B cell (primary cell): ENCODE results near the gene TNFRSF25. TPM values are rescaled to one million over a fixed set of nuclear protein-coding genes. Genes with fewer than 3 reads are reported as not detected.
"Not testable (repeated sequence)": the region's sequence is repeated elsewhere in the genome, so short reads cannot be mapped to it uniquely, and the experiment has no call there.

Experiments used
- ATAC-seq: fragments of 200-7000 bp; cut with Tn5 transposase; one replicate; pipeline ENCODE4 v1.10.0; 2021; ENCODE audit warnings: low read depth, mild to moderate bottlenecking, moderate number of reproducible peaks, moderate library complexity
- CTCF ChIA-PET: fragments of 350-600 bp; sonication (Branson Sonifier 250); formaldehyde crosslinking; loops from one replicate; lab custom pipeline; 2021; ENCODE audit warnings: antibody characterized with exemption, inconsistent platforms; lab: Charles Lee
- POLR2A ChIA-PET: fragments of 350-600 bp; sonication (Branson Sonifier 250); formaldehyde crosslinking; loops from one replicate; lab custom pipeline; 2021; ENCODE audit warnings: antibody characterized with exemption; lab: Charles Lee
- DNase-seq: peaks from one replicate; pipeline ENCODE4 v3.0.0; 2013
- H2AFZ ChIP-seq: 2 replicates; pipeline ENCODE4 v1.6.1; 2012; ENCODE audit warnings: mild to moderate bottlenecking, low read depth, low read length; ENCODE audit not compliant: insufficient read depth, poor library complexity, severe bottlenecking
- H3K27ac ChIP-seq, 2 donors: 1 replicate in 1 of 2; 2 replicates in 1 of 2; pipeline ENCODE4 v1.5.1; 2012 to 2013; ENCODE audit warnings: low read length in 2 of 2, mild to moderate bottlenecking in 2 of 2, moderate library complexity in 1 of 2
- H3K27me3 ChIP-seq, 4 experiments: fragments of 200-600 bp in 1 of 4; sonication (generic) in 1 of 4; replicated peaks in 1 of 4; 1 replicate in 2 of 4; 2 replicates in 2 of 4; pipeline versions ENCODE4 v1.6.1 to v1.7.0; 2013 to 2016; ENCODE audit warnings: low read length in 3 of 4, mild to moderate bottlenecking in 2 of 4, mixed read lengths in 1 of 4, moderate library complexity in 1 of 4; ENCODE audit not compliant: insufficient read depth in 4 of 4, control insufficient read depth in 3 of 4; ENCODE audit errors: control extremely low read depth in 1 of 4
- H3K36me3 ChIP-seq, 2 experiments: replicated peaks in 1 of 2; 1 replicate in 1 of 2; 2 replicates in 1 of 2; pipeline versions ENCODE4 v1.6.1 to v1.7.1; 2013; ENCODE audit warnings: low read length in 1 of 2; ENCODE audit not compliant: insufficient read depth in 2 of 2, control insufficient read depth in 1 of 2; ENCODE audit errors: control extremely low read depth in 1 of 2, extremely low read depth in 1 of 2
- H3K4me1 ChIP-seq, 2 donors: fragments of 200-600 bp in 1 of 2; sonication (generic) in 1 of 2; 1 replicate in 1 of 2; 2 replicates in 1 of 2; pipeline versions ENCODE4 v1.5.1 to v1.6.1; 2013 to 2017; ENCODE audit warnings: low read length in 2 of 2; ENCODE audit not compliant: control insufficient read depth in 2 of 2, insufficient read depth in 2 of 2
- H3K4me2 ChIP-seq: replicated peaks from 2 replicates; pipeline ENCODE3; 2012; ENCODE audit warnings: mild to moderate bottlenecking, low read depth, low read length; ENCODE audit not compliant: poor library complexity, severe bottlenecking
- H3K4me3 ChIP-seq, 5 experiments: fragments of 200-600 bp in 1 of 5; sonication (generic) in 1 of 5; 1 replicate in 3 of 5; 2 replicates in 2 of 5; pipeline versions ENCODE4 v1.5.1 to v1.7.0; 2011 to 2016; ENCODE audit warnings: low read length in 4 of 5, mild to moderate bottlenecking in 4 of 5, low read depth in 2 of 5, control low read depth in 1 of 5, moderate library complexity in 1 of 5; ENCODE audit not compliant: insufficient read depth in 1 of 5; ENCODE audit errors: control extremely low read depth in 1 of 5, extremely low read depth in 1 of 5
- H3K79me2 ChIP-seq: fragments of 200-600 bp; sonication (generic); one replicate; pipeline ENCODE4 v1.6.0; 2016; ENCODE audit warnings: low read length; ENCODE audit not compliant: control insufficient read depth, insufficient read depth
- H3K9ac ChIP-seq: fragments of 200-600 bp; sonication (generic); 2 replicates; pipeline ENCODE4 v1.6.1; 2017; ENCODE audit warnings: mild to moderate bottlenecking, low read length, moderate library complexity
- H3K9me3 ChIP-seq, 3 donors: one replicate each; pipeline versions ENCODE4 v1.6.1 to v1.7.1; 2013; ENCODE audit warnings: low read length in 2 of 3; ENCODE audit not compliant: control insufficient read depth in 2 of 3, insufficient read depth in 1 of 3; ENCODE audit errors: control extremely low read depth in 1 of 3
- H4K20me1 ChIP-seq: 2 replicates; pipeline ENCODE4 v1.6.0; 2012; ENCODE audit warnings: mild to moderate bottlenecking, low read length; ENCODE audit not compliant: insufficient read depth, control insufficient read depth, poor library complexity, severe bottlenecking
- H3K27ac Mint-ChIP-seq: one replicate; pipeline ENCODE4 v1.8.0; 2021; ENCODE audit warnings: mixed read lengths
- H3K27me3 Mint-ChIP-seq: one replicate; pipeline ENCODE4 v1.8.0; 2021; ENCODE audit warnings: mixed read lengths
- H3K4me1 Mint-ChIP-seq: one replicate; pipeline ENCODE4 v1.8.0; 2021; ENCODE audit warnings: mixed read lengths
- H3K4me3 Mint-ChIP-seq: one replicate; pipeline ENCODE4 v1.8.0; 2021; ENCODE audit warnings: mixed read lengths
- H3K9me3 Mint-ChIP-seq: one replicate; pipeline ENCODE4 v1.8.0; 2022; ENCODE audit warnings: mixed read lengths; ENCODE audit not compliant: insufficient read depth
- EZH2 ChIP-seq: IDR thresholded peaks from 2 replicates; pipeline ENCODE4 v1.6.1; 2012; ENCODE audit warnings: borderline replicate concordance, low read depth, mild to moderate bottlenecking, moderate library complexity, low read length; ENCODE audit not compliant: insufficient read depth, poor library complexity, severe bottlenecking
- WGBS: methylation state at CpG from one replicate; pipeline ENCODE4 v1.1.5; 2013; ENCODE audit warnings: missing lambda C conversion rate; ENCODE audit not compliant: insufficient coverage; 5-methylcytosine and 5-hydroxymethylcytosine counted together
- intact Hi-C: fragments of 100-400 bp; cut with micrococcal nuclease; formaldehyde crosslinking; loops from one replicate; pipeline ENCODE4 v1.10.0; 2022
- polyA plus RNA-seq: library from polyadenylated mRNA; depleted of rRNA; stranded (reverse); fragments of >200 nt; gene quantifications from 2 replicates; pipeline ENCODE4 v1.2.3, GENCODE V29; 2012
- total RNA-seq, 2 donors: library from RNA; stranded (reverse); fragments of 120-200 nt in 1 of 2; gene quantifications; 1 replicate in 1 of 2; 2 replicates in 1 of 2; pipeline versions ENCODE4 v1.2.3 to v1.2.4, GENCODE V29; 2013 to 2022
- TF ChIP-seq, protein P1 (sequence below): fragments of 200-600 bp; IDR thresholded peaks from one replicate; pipeline ENCODE4 v1.8.0; 2022; ENCODE audit warnings: antibody characterized with exemption, mild to moderate bottlenecking

Gene TNFRSF25
- total and polyA plus RNA-seq, 2 donors (not counting 1 experiment from before 2014, with no cell fraction given): 2.6 to 7.1 TPM

DNA sequence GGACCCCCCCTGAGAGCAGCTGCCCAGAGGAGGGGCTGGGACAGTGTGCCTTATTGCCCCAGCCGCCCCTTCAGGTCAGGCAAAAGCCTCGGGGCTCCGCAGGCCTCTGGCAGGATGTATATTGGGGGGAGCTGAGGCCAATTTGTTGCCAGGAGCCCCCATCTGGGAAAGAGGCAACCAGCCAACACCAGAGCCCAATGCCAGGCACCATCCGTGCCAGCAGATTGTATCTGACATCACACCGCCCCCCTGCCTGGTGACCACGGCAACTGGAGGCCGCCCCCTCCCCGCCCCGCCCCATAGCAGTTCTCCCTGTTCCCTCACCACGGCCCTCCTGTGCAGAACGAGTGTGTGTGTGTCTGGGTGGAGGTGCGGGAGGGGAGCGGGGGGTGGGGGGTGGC is 29.1 kb upstream of the TNFRSF25 start:
- CTCF ChIA-PET: interaction anchor here (1.5 kb wide), 1 partner anchor 9 kb away, joined by 3 read pairs; no protein-coding TSS in a partner anchor
- H3K9me3 ChIP-seq: no peaks in the 10 kb centered on the region
- H2AFZ ChIP-seq: no peak overlapping the region
- H3K4me1 ChIP-seq: peaks cover 20 to 30% of the 10 kb centered on the region in 2 donors
- H3K27ac ChIP-seq: no peak overlapping the region
- POLR2A ChIA-PET: no interaction called here
- no peak overlapping the region for H3K9ac ChIP-seq
- peaks cover 23% of the 10 kb centered on the region for H3K27me3 Mint-ChIP-seq
- ATAC-seq (no peak), DNase-seq (no peak)
- H3K27ac Mint-ChIP-seq: no peak overlapping the region
- H3K36me3 ChIP-seq: no peaks in the 10 kb centered on the region
- peaks cover 23% of the 10 kb centered on the region for H3K4me1 Mint-ChIP-seq
- no peak overlapping the region for H3K4me2 ChIP-seq
- H3K4me3 ChIP-seq: no peak overlapping the region
- TF ChIP-seq, protein P1, sequence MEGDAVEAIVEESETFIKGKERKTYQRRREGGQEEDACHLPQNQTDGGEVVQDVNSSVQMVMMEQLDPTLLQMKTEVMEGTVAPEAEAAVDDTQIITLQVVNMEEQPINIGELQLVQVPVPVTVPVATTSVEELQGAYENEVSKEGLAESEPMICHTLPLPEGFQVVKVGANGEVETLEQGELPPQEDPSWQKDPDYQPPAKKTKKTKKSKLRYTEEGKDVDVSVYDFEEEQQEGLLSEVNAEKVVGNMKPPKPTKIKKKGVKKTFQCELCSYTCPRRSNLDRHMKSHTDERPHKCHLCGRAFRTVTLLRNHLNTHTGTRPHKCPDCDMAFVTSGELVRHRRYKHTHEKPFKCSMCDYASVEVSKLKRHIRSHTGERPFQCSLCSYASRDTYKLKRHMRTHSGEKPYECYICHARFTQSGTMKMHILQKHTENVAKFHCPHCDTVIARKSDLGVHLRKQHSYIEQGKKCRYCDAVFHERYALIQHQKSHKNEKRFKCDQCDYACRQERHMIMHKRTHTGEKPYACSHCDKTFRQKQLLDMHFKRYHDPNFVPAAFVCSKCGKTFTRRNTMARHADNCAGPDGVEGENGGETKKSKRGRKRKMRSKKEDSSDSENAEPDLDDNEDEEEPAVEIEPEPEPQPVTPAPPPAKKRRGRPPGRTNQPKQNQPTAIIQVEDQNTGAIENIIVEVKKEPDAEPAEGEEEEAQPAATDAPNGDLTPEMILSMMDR: no peak
- no peak for TF ChIP-seq EZH2
- no peaks in the 10 kb centered on the region for H3K79me2 ChIP-seq
- intact Hi-C loops: no loop called here
- 36% methylated on average over 6 of the region's 13 CpGs for WGBS
- H3K4me3 Mint-ChIP-seq: no peak overlapping the region
- peaks cover 0 to 38% (median 12%) of the 10 kb centered on the region in 4 experiments for H3K27me3 ChIP-seq
- no peaks in the 10 kb centered on the region for H4K20me1 ChIP-seq
- no peaks in the 10 kb centered on the region for H3K9me3 Mint-ChIP-seq

DNA sequence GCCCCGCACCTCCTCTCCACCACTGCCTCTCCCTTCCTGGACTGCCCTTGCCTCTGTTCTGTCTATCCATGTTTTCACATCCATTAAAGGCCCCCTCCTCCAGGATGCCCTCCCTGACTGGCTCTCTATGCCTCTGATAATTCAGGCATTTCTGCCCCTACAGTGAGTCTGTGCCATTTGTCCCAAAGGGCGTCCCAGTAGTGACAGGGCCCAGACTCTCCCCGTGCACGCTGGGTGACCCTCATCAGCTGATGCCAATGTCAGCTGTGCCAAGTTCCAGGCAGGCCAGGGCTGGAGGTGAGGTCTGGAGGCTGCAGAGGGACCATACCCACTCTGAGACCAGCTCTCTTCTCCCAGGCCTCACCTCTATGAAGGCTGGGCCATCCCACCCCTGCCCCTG is 28.7 kb upstream of the TNFRSF25 start:
- Histone ChIP-seq H3K9ac (no peak overlapping the region), H3K79me2 (no peaks in the 10 kb centered on the region)
- no peak overlapping the region for H3K4me3 Mint-ChIP-seq

DNA sequence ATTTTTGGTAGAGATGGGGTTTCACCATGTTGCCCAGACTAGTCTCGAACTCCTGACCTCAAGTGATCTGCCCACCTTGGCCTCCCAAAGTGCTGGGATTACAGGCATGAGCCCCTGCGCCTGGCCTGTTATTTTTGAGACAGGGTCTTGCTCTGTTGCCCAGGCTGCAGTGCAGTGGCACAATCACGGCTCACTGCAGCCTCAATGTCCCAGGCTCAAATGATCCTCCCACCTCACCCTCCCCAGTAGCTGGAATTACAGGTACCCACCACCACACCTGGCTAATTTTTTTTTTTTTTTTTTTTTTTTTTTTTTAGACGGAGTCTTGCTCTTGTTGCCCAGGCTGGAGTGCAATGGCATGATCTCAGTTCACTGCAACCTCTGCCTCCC is 27.9 kb upstream of the TNFRSF25 start:
- H3K9ac ChIP-seq, H2AFZ ChIP-seq, intact Hi-C loops, H3K27ac Mint-ChIP-seq, H3K79me2 ChIP-seq, POLR2A ChIA-PET, H3K4me3 Mint-ChIP-seq, H3K4me3 ChIP-seq, ATAC-seq, H4K20me1 ChIP-seq, H3K9me3 ChIP-seq, H3K9me3 Mint-ChIP-seq, H3K4me2 ChIP-seq, H3K36me3 ChIP-seq, H3K27ac ChIP-seq, DNase-seq: not testable (repeated sequence)
- H3K4me1 ChIP-seq: peaks cover 21 to 36% of the 10 kb centered on the region in 2 donors
- WGBS: 93% methylated on average over 1 of the region's 4 CpGs
- CTCF ChIA-PET: interaction anchor here (0.7 kb wide), 1 partner anchor 208 kb away, joined by 3 read pairs; no protein-coding TSS in a partner anchor
- H3K27me3 ChIP-seq: peaks cover 0 to 31% (median 12%) of the 10 kb centered on the region in 4 experiments
- peaks cover 13% of the 10 kb centered on the region for H3K27me3 Mint-ChIP-seq
- peaks cover 26% of the 10 kb centered on the region for H3K4me1 Mint-ChIP-seq

More for the DNA sequence above, 28.7 kb upstream of the TNFRSF25 start:
- Histone ChIP-seq H3K4me3 (no peak overlapping the region), H3K27ac (no peak overlapping the region), H3K27me3 (peaks cover 0 to 36% (median 12%) of the 10 kb centered on the region in 4 experiments), H3K4me1 (peaks cover 21 to 34% of the 10 kb centered on the region in 2 donors), H3K4me2 (no peak overlapping the region), H2AFZ (no peak overlapping the region), H4K20me1 (no peaks in the 10 kb centered on the region), H3K36me3 (no peaks in the 10 kb centered on the region), H3K9me3 (no peaks in the 10 kb centered on the region)
- TF ChIP-seq, protein P1: no peak
- TF ChIP-seq EZH2: no peak
- ChIA-PET POLR2A (no interaction called here), CTCF (interaction anchor here (0.7 to 1.5 kb wide), 2 partner anchors 9 to 208 kb away, joined by 3 read pairs; no protein-coding TSS in a partner anchor)
- peaks cover 26% of the 10 kb centered on the region for H3K4me1 Mint-ChIP-seq
- DNase-seq: no peak
- no peaks in the 10 kb centered on the region for H3K9me3 Mint-ChIP-seq
- no peak for ATAC-seq
- peaks cover 20% of the 10 kb centered on the region for H3K27me3 Mint-ChIP-seq
- intact Hi-C loops: no loop called here
- 87% methylated on average over 4 of the region's 4 CpGs for WGBS
- no peak overlapping the region for H3K27ac Mint-ChIP-seq
